AG09319 (cell line): ENCODE data around the gene TMED6.

Source experiments
- DNase-seq: peaks from one replicate; pipeline ENCODE4 v3.0.0-alpha.2; 2010; ENCODE audit warnings: low read depth; ENCODE audit errors: extremely low read depth
- CTCF ChIP-seq: IDR thresholded peaks from 2 replicates; pipeline ENCODE4 v1.5.1; 2011; ENCODE audit warnings: low read depth, mild to moderate bottlenecking, inconsistent platforms, low read length, moderate library complexity

Gene TMED6

GRCh38 chr16:69310653-69311532, 40.7 kb downstream of the TMED6 start, which contains the start of gene VPS4A:
VPS4A (plus strand) TSS chr16:69311350; CDS start chr16:69311512, 162 bp downstream.
- TF ChIP-seq CTCF: peak; percentile 73
- DNase-seq: peak; percentile 95

GRCh38 chr16:69309316-69309715, 42.3 kb downstream of the TMED6 start:
- DNase-seq: no peak
- no peak for TF ChIP-seq CTCF

- DNase-seq: no peak
- TF ChIP-seq CTCF: no peak
Observed at GRCh38 chr16:69307856-69308255, 43.7 kb downstream of the TMED6 start.

GRCh38 chr16:69307091-69307490, 44.5 kb downstream of the TMED6 start:
- TF ChIP-seq CTCF: no peak
- no peak for DNase-seq

- no peak for DNase-seq
- TF ChIP-seq CTCF: no peak
Observed at GRCh38 chr16:69306031-69306430, 45.6 kb downstream of the TMED6 start.

- TF ChIP-seq CTCF: no peak
Observed at GRCh38 chr16:69302301-69302700, 49.3 kb downstream of the TMED6 start.

GRCh38 chr16:69301861-69302260, 49.7 kb downstream of the TMED6 start:
- TF ChIP-seq CTCF: no peak
- DNase-seq: no peak

More at GRCh38 chr16:69302301-69302700, 49.3 kb downstream of the TMED6 start:
- DNase-seq: no peak
